Measurements from ENCODE around the gene MPP2. TPM values are rescaled to one million over a fixed set of nuclear protein-coding genes. Genes with fewer than 3 reads are reported as not detected.

The MPP2 gene
- polyA plus RNA-seq, 1 of the 3 experiments (the other 2 are of a cell fraction), result 8.3 TPM

- WGBS (ENCODE audit: low lambda C conversion rate), result 79% methylated on average over 52 of the region's 82 CpGs
- TF ChIP-seq TAF1 (IDR thresholded peaks at IDR 0.05; ENCODE audit: borderline replicate concordance, low read depth, low read length), result no peak
- no peak for TF ChIP-seq POLR2AphosphoS5 (IDR thresholded peaks at IDR 0.05; ENCODE audit: low read depth, low read length)
- no peak for TF ChIP-seq NRF1 (IDR thresholded peaks at IDR 0.05; ENCODE audit: low read depth, low read length)
- TF ChIP-seq ELF1 (IDR thresholded peaks at IDR 0.05), result no peak
- TF ChIP-seq USF2 (IDR thresholded peaks at IDR 0.05; ENCODE audit: borderline replicate concordance, low read depth, low read length), result no peak
- TF ChIP-seq MXI1 (IDR thresholded peaks at IDR 0.05; ENCODE audit: low read depth, low read length), result no peak
- no peak for TF ChIP-seq SMC3 (IDR thresholded peaks at IDR 0.05; ENCODE audit: low read depth, low read length)
- TF ChIP-seq, protein P1, sequence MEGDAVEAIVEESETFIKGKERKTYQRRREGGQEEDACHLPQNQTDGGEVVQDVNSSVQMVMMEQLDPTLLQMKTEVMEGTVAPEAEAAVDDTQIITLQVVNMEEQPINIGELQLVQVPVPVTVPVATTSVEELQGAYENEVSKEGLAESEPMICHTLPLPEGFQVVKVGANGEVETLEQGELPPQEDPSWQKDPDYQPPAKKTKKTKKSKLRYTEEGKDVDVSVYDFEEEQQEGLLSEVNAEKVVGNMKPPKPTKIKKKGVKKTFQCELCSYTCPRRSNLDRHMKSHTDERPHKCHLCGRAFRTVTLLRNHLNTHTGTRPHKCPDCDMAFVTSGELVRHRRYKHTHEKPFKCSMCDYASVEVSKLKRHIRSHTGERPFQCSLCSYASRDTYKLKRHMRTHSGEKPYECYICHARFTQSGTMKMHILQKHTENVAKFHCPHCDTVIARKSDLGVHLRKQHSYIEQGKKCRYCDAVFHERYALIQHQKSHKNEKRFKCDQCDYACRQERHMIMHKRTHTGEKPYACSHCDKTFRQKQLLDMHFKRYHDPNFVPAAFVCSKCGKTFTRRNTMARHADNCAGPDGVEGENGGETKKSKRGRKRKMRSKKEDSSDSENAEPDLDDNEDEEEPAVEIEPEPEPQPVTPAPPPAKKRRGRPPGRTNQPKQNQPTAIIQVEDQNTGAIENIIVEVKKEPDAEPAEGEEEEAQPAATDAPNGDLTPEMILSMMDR (IDR thresholded peaks at IDR 0.05), result no peak
- TF ChIP-seq EP300 (IDR thresholded peaks at IDR 0.05; ENCODE audit: borderline replicate concordance in 1 of 2, low read depth in 1 of 2, low read length in 1 of 2), result no peak
- TF ChIP-seq GABPA (IDR thresholded peaks at IDR 0.05; ENCODE audit: low read depth), result no peak
- TF ChIP-seq CHD2 (IDR thresholded peaks at IDR 0.05; ENCODE audit: low read length, partially characterized antibody), result no peak
- TF ChIP-seq FOXM1 (IDR thresholded peaks at IDR 0.05; ENCODE audit: low read depth), result no peak
- no peak for TF ChIP-seq TEAD4 (IDR thresholded peaks at IDR 0.05; ENCODE audit: borderline replicate concordance, insufficient read depth)
- no peak for TF ChIP-seq FOXJ3 (CRISPR knock-in tag; IDR thresholded peaks at IDR 0.05)
- no peak for TF ChIP-seq RXRA (IDR thresholded peaks at IDR 0.05; ENCODE audit: borderline replicate concordance, low read depth)
- no peak for TF ChIP-seq FOSL2 (IDR thresholded peaks at IDR 0.05; ENCODE audit: borderline replicate concordance, low read depth)
- no peak for TF ChIP-seq JUND (IDR thresholded peaks at IDR 0.05)
- no peak for TF ChIP-seq MAX (IDR thresholded peaks at IDR 0.05; ENCODE audit: low read depth)
- no peak for TF ChIP-seq YY1 (IDR thresholded peaks at IDR 0.05; ENCODE audit: low read depth)
- no peak for TF ChIP-seq EZH2phosphoT487 (IDR thresholded peaks at IDR 0.05; ENCODE audit: borderline replicate concordance, low read depth)
- Histone ChIP-seq H3K27ac (ENCODE audit: low read depth in 2 of 2, low read length in 1 of 2) (no peak overlapping the region), H3K79me2 (ENCODE audit: insufficient read depth) (no peaks in the 10 kb centered on the region), H3F3A (replicated peaks; ENCODE audit: insufficient read depth) (no peaks in the 10 kb centered on the region), H4K20me1 (ENCODE audit: insufficient read depth) (no peaks in the 10 kb centered on the region), H3K4me3 (ENCODE audit: low read depth in 2 of 2, low read length in 1 of 2) (no peak overlapping the region), H3K9me3 (no peaks in the 10 kb centered on the region), H2AFZ (ENCODE audit: low read depth) (no peak overlapping the region), H3K36me3 (replicated peaks in 1 of 2; ENCODE audit: control insufficient read depth in 1 of 2, insufficient read depth in 2 of 2, low read length in 1 of 2) (no peaks in the 10 kb centered on the region), H3K4me2 (no peak overlapping the region), H3K9ac (no peak overlapping the region), H3K4me1 (ENCODE audit: control insufficient read depth in 1 of 2, insufficient read depth in 2 of 2, low read depth in 1 of 2, low read length in 1 of 2) (no peaks in the 10 kb centered on the region), H3K27me3 (ENCODE audit: insufficient read depth) (no peaks in the 10 kb centered on the region), H3K9me2 (no peaks in the 10 kb centered on the region)
- DNase-seq, result no peak
- POLR2A ChIA-PET, result no interaction called here
- CTCF ChIA-PET, result interaction anchor here (1.5 to 18.2 kb wide), 3 partner anchors 9 to 88 kb away, joined by 3 to 638 read pairs (median 12); partner anchors contain the start of genes NAGS, PPY and TMEM101
Measured at GRCh38 chr17:43952724-43953666, 45.7 kb upstream of the MPP2 start.

All from SK-N-SH (cell line).